LNCaP clone FGC (cell line): ENCODE measurements around the gene PYHIN1.

ENCODE experiments used
- DNase-seq: peaks from one replicate; pipeline ENCODE4 v3.0.0-alpha.2; 2011; ENCODE audit warnings: low read depth
- H3K4me3 ChIP-seq: 2 replicates; pipeline ENCODE4 v1.5.1; 2011; ENCODE audit warnings: mild to moderate bottlenecking, low read depth, low read length, control low read depth
- TF ChIP-seq, protein P1 (sequence below): IDR thresholded peaks from 2 replicates; pipeline ENCODE4 v1.5.1; 2012; ENCODE audit warnings: mild to moderate bottlenecking; ENCODE audit not compliant: control insufficient read depth, insufficient read depth; ENCODE audit errors: extremely low read depth

The PYHIN1 gene

DNA sequence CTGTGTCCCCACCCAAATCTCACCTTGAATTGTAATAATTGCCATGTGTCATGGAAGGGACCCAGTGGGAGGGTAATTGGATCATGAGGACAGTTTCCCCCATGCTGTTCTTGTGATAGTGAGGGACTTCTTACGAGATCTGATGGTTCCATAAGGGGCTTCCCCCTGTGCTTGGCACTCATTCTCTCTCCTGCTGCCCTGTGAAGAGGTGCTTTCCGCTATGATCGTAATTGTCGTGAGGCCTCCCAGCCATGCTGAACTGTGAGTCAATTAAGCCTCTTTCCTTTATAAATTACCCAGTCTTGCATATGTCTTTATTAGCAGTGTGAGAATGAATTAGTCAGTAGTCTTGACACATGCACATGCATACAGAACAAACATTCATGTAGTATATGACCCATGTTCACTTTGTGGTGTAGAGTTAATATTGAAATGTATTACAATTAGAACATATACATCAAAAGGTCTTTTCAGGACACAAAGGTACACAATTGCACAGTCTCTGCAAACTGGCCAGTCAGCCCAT is 61.5 kb downstream of the PYHIN1 start:
- H3K4me3 ChIP-seq = no peak overlapping the region
- TF ChIP-seq, protein P1, sequence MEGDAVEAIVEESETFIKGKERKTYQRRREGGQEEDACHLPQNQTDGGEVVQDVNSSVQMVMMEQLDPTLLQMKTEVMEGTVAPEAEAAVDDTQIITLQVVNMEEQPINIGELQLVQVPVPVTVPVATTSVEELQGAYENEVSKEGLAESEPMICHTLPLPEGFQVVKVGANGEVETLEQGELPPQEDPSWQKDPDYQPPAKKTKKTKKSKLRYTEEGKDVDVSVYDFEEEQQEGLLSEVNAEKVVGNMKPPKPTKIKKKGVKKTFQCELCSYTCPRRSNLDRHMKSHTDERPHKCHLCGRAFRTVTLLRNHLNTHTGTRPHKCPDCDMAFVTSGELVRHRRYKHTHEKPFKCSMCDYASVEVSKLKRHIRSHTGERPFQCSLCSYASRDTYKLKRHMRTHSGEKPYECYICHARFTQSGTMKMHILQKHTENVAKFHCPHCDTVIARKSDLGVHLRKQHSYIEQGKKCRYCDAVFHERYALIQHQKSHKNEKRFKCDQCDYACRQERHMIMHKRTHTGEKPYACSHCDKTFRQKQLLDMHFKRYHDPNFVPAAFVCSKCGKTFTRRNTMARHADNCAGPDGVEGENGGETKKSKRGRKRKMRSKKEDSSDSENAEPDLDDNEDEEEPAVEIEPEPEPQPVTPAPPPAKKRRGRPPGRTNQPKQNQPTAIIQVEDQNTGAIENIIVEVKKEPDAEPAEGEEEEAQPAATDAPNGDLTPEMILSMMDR = no peak
- no peak for DNase-seq

DNA sequence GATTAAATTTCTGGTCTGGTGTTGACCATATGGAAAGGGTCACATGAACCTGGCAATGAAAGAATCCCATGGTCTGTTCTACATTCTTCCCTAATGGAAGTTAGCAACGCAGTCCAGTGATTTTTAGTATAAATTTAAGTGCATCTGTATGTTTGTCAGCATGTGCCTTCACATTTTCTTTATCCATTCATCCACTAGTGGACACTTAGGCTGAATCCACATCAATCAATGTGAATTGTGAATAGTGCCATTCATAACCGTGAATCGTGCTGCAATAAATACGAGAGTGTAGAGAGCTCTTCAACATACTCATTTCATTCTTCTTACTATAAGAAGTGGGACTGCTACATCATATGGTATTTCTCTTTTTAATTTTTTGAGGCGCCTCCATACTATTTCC is 65.6 kb downstream of the PYHIN1 start:
- DNase-seq = no peak
- H3K4me3 ChIP-seq = no peak overlapping the region
- TF ChIP-seq, protein P1 = no peak

DNA sequence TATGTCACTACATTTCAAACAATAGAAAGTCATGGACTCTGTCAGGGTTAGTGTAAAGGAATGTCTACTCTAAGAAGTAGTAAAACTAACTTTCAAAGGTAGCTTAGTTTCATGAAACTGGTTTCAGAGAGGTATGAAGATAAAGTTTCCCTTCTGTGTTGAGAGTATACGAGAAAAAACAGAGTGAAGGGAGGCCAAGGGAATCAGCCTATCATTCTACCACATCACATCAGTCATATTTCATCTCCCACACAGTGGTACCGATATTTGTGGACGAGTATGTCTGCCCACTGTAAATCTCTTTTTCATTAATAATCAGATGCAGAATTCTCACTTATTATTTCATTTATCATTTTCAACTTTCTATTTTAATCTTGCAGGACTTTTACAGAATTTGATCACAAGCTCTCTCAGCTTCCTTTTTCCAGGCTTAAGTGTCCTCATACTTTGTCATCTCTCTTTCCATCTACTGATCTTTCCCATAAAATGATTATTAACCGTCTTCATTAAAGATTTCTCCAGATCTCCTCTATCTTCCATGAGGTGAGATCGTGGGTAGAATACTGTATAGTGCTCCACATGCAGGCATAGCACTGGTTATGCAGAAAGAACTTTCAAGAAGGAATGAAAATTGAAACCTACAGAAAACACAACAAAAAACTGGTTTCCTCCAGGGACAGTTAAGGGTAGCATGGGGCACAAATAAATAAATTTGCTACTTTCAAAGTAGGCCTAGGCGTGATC is 66.9 kb downstream of the PYHIN1 start:
- DNase-seq = no peak
- H3K4me3 ChIP-seq = no peak overlapping the region
- TF ChIP-seq, protein P1 = no peak

DNA sequence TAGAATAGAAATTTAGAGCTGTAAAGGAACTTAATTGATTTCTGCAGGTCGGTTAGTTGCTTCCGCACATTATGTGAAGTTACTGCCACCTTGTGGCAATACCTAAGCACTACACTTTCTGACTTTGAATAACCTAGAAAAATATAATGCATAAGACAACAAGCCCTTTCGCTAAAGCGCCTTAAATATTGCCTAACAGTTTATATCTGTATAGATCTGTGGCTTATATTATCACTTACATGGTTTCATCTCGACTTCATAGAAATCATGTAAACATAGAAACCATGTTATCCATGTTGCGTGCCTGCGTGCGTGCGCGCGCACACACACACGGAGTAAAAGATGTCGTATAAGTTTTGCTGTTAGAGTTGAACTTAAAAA is 67.4 kb downstream of the PYHIN1 start:
- H3K4me3 ChIP-seq = no peak overlapping the region
- TF ChIP-seq, protein P1 = peak; percentile 84
- peak; percentile 25 for DNase-seq

DNA sequence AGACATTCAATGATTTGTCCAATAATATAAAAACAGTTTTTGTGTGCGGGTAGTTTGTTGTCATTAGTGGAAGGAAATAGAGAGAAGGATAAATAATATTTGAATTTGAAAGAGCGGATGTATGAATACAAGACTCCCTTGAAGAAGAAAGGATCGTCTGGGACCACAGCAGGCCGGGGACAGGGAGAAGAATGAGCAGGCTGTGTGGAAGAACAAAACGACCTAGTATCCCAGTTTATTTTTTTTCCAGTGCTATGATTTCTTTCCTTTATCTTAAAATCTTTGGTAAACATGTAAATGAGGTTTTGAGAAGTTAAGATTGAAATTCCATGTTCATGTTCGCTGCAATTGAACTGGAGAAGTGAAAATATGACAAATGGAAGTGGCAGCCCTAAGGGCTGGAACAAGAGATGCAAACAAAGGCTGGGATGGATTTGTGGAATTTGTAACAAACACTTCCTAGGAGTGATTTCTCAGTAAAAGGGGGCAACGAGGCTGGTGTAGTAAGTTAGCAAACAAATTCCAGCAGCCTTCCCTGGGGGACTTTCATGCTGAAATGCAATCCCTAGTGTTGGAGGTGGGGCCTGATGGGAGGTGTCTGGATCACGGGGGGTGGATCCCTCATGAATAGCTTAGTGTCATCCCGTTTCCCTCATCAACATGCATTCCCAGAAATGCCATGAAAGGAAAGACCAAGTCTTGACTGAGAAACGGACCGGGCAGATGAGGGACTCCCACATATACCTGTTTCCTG is 68.1 kb downstream of the PYHIN1 start:
- TF ChIP-seq, protein P1 = no peak
- no peak overlapping the region for H3K4me3 ChIP-seq

DNA sequence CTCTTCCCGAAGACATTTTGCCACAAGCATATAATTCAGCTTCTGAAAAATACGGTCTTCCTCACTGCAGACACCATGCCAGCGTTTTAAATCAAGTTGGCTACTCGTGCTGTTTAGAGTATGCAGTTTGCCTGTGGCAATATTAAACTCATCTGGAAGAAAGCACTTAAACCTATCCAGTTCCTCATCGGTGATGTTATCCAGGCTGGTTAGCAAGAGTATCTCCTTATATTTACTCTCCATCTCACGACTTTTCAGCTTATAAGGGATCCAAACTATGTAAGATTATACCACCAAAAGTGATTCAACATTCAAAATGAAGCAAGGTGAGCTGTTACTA is 68.7 kb downstream of the PYHIN1 start:
- TF ChIP-seq, protein P1 = no peak
- no peak for DNase-seq
- no peak overlapping the region for H3K4me3 ChIP-seq

More for the DNA sequence above, 68.1 kb downstream of the PYHIN1 start:
- DNase-seq = no peak
